ENCODE results near the gene FIG4.
"Not testable (repeated sequence)": the region's sequence is repeated elsewhere in the genome, so short reads cannot be mapped to it uniquely, and the experiment has no call there.

Gene FIG4

GRCh38 chr6:109840034-109840433 is 148.9 kb downstream of the FIG4 start:
- in situ Hi-C loops (cut with HindIII; ENCODE audit: low sequenced_read_pairs): no loop called here

DNA sequence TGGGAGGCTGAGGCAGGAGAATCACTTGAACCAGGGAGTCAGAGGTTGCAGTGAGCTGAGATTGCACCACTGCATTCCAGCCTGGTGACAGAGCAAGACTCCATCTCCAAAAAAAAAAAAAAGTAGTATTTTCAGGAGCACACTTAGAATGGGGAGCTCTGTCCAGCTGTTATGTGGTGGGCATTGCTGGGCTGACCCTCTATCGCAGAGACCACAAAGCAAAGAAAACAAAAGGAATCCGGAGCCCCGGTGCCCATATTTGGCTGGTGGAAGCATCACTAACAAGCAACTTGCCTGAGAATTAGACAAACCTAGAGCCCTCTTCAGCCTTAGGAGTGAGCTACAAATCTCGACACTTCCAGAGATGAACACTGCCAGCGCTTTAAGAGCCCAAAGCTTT is 149.7 kb downstream of the FIG4 start:
- in situ Hi-C loops (cut with HindIII; ENCODE audit: low sequenced_read_pairs): no loop called here

DNA sequence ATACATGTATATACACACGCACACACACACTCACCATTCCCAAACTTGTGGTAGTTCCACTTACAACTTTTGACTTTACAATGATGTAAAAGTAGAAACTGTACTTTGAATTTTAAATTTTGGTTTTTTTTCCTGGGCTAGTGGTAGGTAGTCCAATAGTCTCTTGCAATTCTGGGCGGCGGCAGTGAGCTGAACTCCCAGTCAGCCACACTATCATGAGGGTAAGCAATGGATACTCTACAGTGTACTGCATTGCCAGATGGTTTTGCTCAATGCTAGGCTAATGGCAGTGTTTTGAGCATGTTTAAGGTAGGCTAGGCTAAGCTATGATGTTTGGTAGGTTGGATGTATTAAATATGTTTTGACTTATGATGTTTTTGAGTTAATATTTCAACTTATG is 150.8 kb downstream of the FIG4 start:
- in situ Hi-C loops (cut with HindIII; ENCODE audit: low sequenced_read_pairs): no loop called here

GRCh38 chr6:109852713-109853112 is 161.6 kb downstream of the FIG4 start:
- in situ Hi-C loops (cut with HindIII; ENCODE audit: low sequenced_read_pairs): loop anchor here (5.0 kb wide), 1 partner anchor 70 kb away; no protein-coding TSS in a partner anchor

DNA sequence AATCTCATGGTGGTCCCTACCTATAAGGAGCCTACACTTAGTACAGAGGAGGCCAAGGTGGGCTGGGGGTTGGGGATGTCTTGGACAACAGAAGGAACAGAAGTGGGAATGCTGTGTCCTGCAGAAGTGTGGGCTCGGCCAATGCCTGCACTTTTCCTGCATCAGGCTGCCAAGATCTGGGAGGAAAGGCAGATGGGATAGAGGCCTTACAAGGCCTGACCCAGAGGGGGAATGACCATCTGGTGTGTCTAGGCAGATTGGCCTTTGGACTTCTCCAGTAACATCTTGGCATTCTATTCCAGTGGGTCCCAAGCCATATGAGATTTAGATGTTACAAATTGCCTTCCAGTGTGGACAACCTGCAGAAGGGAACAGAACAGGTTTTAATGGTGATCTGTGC is 162.3 kb downstream of the FIG4 start:
- in situ Hi-C loops (cut with HindIII; ENCODE audit: low sequenced_read_pairs): loop anchor here (5.0 kb wide), 1 partner anchor 69 kb away; no protein-coding TSS in a partner anchor

- in situ Hi-C loops (cut with HindIII; ENCODE audit: low sequenced_read_pairs): loop anchor here (5.0 kb wide), 1 partner anchor 68 kb away; no protein-coding TSS in a partner anchor
Measured at GRCh38 chr6:109853951-109854350, 162.9 kb downstream of the FIG4 start.

DNA sequence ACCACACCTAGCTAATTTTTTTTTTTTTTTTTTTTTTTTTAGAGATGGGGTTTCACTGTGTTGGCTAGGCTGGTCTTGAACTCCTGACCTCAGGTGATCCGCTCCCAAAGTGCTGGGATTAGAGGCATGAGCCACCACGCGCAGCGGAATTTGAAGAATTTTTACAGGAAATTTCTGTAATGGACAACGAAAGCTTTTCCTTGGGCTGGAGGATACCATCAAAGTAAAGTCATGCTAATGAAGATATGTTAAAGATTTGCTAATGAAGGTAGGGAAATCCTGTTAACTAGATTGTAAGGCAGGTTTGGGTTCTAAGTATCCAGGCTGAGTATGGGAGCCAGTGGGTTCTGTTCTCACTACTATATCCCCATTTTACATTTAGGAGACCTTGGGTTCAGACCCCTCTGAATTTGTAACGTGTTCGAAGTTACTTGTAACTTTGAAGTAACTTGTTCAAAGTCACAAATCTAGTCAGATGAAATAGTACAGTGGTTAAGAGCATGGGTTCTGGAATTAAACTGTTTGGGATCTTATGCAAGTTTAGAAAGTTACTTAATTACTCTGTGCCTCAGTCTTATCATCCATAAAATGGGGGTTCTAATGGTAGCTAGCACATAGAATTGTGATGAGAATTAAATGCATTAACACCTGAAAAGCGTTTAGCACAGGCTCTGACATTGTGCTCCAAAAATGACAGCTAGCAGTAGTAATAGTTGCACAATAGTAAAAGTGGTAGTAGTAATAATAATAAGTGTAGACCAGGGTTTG is 163.6 kb downstream of the FIG4 start:
- in situ Hi-C loops (cut with HindIII; ENCODE audit: low sequenced_read_pairs): loop anchor here (5.0 kb wide), 1 partner anchor 68 kb away; no protein-coding TSS in a partner anchor

GRCh38 chr6:109855476-109856040 is 164.5 kb downstream of the FIG4 start:
- in situ Hi-C loops (cut with HindIII; ENCODE audit: low sequenced_read_pairs): not testable (repeated sequence)

DNA sequence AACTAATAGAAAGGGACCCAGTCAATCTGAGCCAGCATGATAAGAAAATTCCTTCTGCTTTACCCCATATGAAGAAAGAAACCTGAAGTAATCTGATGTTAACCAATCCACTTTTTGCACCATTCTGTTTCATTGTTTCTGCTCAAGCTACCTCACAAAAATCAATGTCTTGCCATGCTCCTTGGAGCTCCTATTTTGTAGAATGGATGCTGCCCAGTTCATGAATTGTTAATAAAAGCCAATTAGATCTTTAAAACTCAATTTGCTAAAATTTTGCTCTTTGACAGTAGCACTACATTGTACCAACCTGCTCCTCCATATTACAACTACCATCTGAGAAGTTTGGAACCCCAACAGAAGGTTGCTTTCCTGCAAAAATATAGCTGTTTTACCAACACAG is 170.8 kb downstream of the FIG4 start:
- in situ Hi-C loops (cut with HindIII; ENCODE audit: low sequenced_read_pairs): no loop called here

DNA sequence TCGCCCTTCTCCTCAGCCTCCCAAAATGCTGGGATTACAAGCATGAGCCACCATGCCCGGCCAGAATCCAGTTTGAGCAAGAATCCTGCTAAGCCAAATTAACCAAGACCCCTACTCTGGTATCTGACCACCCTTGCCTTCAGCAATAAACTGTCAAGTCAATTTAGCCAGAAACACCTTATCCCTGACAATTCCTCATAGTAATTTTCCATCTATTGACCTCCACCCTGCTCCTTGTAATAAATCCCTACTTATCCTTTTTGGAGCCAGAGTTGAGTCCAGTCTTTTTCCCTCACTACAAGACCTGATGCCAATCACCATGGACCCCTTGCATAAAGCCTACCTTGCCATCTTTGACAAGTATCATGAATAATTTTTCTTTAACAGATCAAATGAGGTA is 173.0 kb downstream of the FIG4 start:
- in situ Hi-C loops (cut with HindIII; ENCODE audit: low sequenced_read_pairs): no loop called here

DNA sequence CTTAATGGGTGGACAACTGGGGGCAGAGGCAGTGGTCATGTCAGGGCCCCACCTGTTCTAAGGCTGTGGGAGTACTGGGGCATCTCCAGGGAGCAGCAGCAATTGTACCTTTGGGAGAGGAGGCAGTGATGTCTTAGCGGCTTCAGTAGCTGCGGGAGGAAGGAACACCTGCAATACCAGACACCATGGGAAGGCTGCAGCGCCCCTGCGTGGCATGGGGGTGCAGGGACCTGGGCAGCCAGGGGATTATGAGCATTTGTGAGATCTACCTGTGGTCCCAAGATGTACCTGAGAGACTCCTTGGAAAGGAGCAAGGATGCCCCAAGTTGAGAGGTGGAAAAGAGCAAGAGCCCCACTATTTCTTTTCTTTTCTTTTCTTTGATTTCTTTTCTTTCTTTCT is 174.9 kb downstream of the FIG4 start:
- in situ Hi-C loops (cut with HindIII; ENCODE audit: low sequenced_read_pairs): no loop called here

- in situ Hi-C loops (cut with HindIII; ENCODE audit: low sequenced_read_pairs): no loop called here
Measured at GRCh38 chr6:109867009-109867969, 176.2 kb downstream of the FIG4 start.

GRCh38 chr6:109867970-109868358 is 176.9 kb downstream of the FIG4 start:
- in situ Hi-C loops (cut with HindIII; ENCODE audit: low sequenced_read_pairs): no loop called here

- in situ Hi-C loops (cut with HindIII; ENCODE audit: low sequenced_read_pairs): not testable (repeated sequence)
Measured at GRCh38 chr6:109869398-109870088, 178.4 kb downstream of the FIG4 start.

DNA sequence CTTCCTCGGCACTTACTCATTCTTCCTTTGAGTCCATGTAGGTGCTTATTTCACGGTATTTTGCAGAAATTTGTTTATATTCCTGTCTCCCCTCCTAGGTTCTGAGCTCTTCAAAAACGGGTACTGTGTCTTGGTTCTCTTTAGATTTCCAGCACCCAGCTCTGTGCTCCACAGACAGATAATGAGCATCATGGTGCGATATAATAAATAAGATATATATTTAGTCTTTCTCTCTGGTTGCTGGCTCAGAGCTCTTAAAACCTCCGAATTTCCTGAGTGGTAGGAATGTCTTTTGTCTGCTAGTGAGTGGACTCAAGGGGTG is 179.0 kb downstream of the FIG4 start:
- in situ Hi-C loops (cut with HindIII; ENCODE audit: low sequenced_read_pairs): no loop called here

DNA sequence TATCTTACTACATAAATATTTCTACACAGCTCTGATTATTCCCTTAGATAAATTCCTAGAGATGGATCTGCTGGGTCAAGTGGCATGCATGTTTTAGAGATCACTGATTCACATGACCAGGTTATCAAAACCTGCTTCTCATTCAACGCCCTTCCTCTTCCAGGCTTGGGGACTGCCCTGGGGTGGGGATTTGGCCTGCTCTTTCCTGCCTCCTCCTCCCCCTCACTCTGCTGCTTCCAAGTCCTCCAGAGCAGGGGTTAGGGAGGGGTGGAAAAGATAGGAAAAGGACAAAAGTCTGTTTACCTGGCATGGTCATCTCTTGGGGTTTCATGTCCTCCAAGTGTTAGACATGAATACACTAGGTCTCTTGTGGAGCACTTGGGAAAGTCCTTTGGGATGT is 181.5 kb downstream of the FIG4 start:
- in situ Hi-C loops (cut with HindIII; ENCODE audit: low sequenced_read_pairs): no loop called here

GRCh38 chr6:109872968-109873545 is 182.0 kb downstream of the FIG4 start:
- in situ Hi-C loops (cut with HindIII; ENCODE audit: low sequenced_read_pairs): no loop called here

- in situ Hi-C loops (cut with HindIII; ENCODE audit: low sequenced_read_pairs): no loop called here
Measured at GRCh38 chr6:109874086-109874485, 183.0 kb downstream of the FIG4 start.

DNA sequence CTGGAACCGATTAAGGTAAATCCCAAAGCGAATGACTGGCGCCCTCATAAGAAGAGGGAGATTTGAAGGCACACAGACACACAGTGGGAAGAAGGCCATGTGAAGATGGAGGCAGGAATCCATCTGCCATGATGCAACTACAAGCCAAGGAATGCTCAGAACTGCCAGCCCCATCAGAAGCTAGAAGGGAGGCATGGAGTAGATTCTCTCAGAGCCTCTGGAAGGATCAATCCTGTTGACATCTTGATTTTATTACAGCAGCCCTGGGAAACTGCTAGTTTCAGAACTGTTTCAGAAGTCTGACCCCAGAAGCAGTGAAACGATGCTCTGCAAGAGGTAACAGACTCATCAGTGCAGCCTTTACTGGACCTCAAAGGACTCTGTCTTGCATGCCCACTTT is 183.5 kb downstream of the FIG4 start:
- in situ Hi-C loops (cut with HindIII; ENCODE audit: low sequenced_read_pairs): no loop called here

Measured in endothelial cell of hepatic sinusoid (primary cell).